ENCODE results near the gene NCF4. TPM values are rescaled to one million over a fixed set of nuclear protein-coding genes. Genes with fewer than 3 reads are reported as not detected.

Gene NCF4
- total and polyA plus RNA-seq, 2 donors (not counting 1 experiment from before 2014, with no cell fraction given): 118 to 175 TPM

DNA sequence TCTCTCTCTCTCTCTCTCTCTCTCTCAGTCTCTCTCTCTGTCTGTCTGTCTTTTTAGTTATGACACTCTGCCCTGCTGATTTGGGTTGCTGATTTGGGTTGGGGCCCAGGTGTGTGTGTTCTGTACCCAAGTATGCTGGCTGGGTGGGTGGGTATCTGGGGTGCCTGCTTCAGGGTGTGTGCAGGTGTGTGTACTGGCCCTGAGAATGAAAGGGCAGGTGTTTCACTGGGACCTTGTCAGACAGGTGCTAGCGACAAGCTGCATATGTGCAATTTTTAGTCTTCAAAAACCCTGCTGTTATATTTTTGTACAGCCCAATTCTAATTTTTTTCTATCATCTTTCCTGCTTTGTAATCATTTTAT is 53.6 kb downstream of the NCF4 start:
- Histone ChIP-seq H3K4me1 (ENCODE audit: control insufficient read depth in 2 of 2, insufficient read depth in 2 of 2, low read length in 2 of 2) (peaks cover 14 to 19% of the 10 kb centered on the region in 2 donors), H3K9ac (ENCODE audit: low read length) (peak overlapping the region; percentile 88), H4K20me1 (ENCODE audit: control insufficient read depth, insufficient read depth, low read length, poor library complexity, severe bottlenecking) (peaks cover 12% of the 10 kb centered on the region), H3K9me3 (ENCODE audit: control extremely low read depth in 1 of 3, control insufficient read depth in 2 of 3, insufficient read depth in 1 of 3, low read length in 2 of 3) (peaks cover 0 to 3% (median 0%) of the 10 kb centered on the region in 3 donors), H3K27ac (ENCODE audit: low read length in 2 of 2) (peak overlapping the region; percentile 87 to 91), H2AFZ (ENCODE audit: insufficient read depth, low read depth, low read length, poor library complexity, severe bottlenecking) (peak overlapping the region; percentile 79), H3K27me3 (replicated peaks in 1 of 4; ENCODE audit: control extremely low read depth in 1 of 4, control insufficient read depth in 3 of 4, insufficient read depth in 4 of 4, low read length in 3 of 4) (no peaks in the 10 kb centered on the region), H3K36me3 (replicated peaks in 1 of 2; ENCODE audit: control extremely low read depth in 1 of 2, control insufficient read depth in 1 of 2, extremely low read depth in 1 of 2, insufficient read depth in 2 of 2, low read length in 1 of 2) (peaks cover 0 to 9% of the 10 kb centered on the region in 2 experiments), H3K4me2 (replicated peaks; ENCODE audit: low read depth, low read length, poor library complexity, severe bottlenecking) (peak overlapping the region; percentile 86), H3K4me3 (ENCODE audit: control extremely low read depth in 1 of 5, extremely low read depth in 1 of 5, insufficient read depth in 1 of 5, low read depth in 2 of 5, low read length in 4 of 5) (peak overlapping the region; percentile 61 to 77 (median 76)), H3K79me2 (ENCODE audit: control insufficient read depth, insufficient read depth, low read length) (peaks cover 57% of the 10 kb centered on the region)
- WGBS (ENCODE audit: insufficient coverage): no CpG with 5 or more reads among the region's 1 CpG
- no peaks in the 10 kb centered on the region for H3K9me3 Mint-ChIP-seq (ENCODE audit: insufficient read depth)
- peaks cover 3% of the 10 kb centered on the region for H3K27me3 Mint-ChIP-seq
- TF ChIP-seq, protein P1, sequence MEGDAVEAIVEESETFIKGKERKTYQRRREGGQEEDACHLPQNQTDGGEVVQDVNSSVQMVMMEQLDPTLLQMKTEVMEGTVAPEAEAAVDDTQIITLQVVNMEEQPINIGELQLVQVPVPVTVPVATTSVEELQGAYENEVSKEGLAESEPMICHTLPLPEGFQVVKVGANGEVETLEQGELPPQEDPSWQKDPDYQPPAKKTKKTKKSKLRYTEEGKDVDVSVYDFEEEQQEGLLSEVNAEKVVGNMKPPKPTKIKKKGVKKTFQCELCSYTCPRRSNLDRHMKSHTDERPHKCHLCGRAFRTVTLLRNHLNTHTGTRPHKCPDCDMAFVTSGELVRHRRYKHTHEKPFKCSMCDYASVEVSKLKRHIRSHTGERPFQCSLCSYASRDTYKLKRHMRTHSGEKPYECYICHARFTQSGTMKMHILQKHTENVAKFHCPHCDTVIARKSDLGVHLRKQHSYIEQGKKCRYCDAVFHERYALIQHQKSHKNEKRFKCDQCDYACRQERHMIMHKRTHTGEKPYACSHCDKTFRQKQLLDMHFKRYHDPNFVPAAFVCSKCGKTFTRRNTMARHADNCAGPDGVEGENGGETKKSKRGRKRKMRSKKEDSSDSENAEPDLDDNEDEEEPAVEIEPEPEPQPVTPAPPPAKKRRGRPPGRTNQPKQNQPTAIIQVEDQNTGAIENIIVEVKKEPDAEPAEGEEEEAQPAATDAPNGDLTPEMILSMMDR (IDR thresholded peaks at IDR 0.05): no peak
- TF ChIP-seq EZH2 (IDR thresholded peaks at IDR 0.05; ENCODE audit: borderline replicate concordance, insufficient read depth, low read depth, low read length, poor library complexity, severe bottlenecking): no peak
- peaks cover 40% of the 10 kb centered on the region for H3K4me1 Mint-ChIP-seq
- H3K4me3 Mint-ChIP-seq: peak overlapping the region; percentile 93
- peak overlapping the region; percentile 90 for H3K27ac Mint-ChIP-seq
- intact Hi-C loops (cut with micrococcal nuclease): no loop called here
- ChIA-PET POLR2A (interaction anchor here (1.1 to 1.3 kb wide), 2 partner anchors 53 to 385 kb away, joined by 3 to 8 read pairs; partner anchors contain the start of genes EIF3D and NCF4), CTCF (interaction anchor here (0.6 to 3.6 kb wide), 3 partner anchors 53 to 1505 kb away, joined by 3 to 30 read pairs (median 6); partner anchors contain the start of gene NCF4)
- DNase-seq (no peak), ATAC-seq (ENCODE audit: low read depth) (no peak)

DNA sequence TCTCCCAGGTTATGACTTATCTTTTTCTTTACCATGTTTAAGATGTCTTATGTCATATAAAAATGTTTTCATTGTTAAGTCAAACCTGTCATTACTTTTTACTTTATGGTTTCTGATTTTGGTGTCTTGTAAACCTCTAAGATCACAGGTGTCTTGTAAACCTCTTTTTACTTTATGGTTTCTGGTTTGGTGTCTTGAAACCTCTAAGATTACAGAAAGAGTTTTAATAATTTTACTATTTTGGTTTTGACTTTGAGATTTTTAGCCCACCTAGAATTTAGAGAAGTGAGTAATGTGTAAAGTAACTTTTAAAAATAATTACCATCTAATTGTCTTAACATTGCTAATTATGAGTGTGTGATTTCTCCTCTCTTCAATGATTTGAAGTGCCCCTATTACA is 55.2 kb downstream of the NCF4 start:
- H3K4me3 Mint-ChIP-seq: peak overlapping the region; percentile 27
- H3K27ac Mint-ChIP-seq: no peak overlapping the region
- peaks cover 72% of the 10 kb centered on the region for H3K79me2 ChIP-seq (ENCODE audit: control insufficient read depth, insufficient read depth, low read length)
- DNase-seq: no peak
- TF ChIP-seq, protein P1 (IDR thresholded peaks at IDR 0.05): no peak
- no peak for TF ChIP-seq EZH2 (IDR thresholded peaks at IDR 0.05; ENCODE audit: borderline replicate concordance, insufficient read depth, low read depth, low read length, poor library complexity, severe bottlenecking)
- H3K9me3 ChIP-seq (ENCODE audit: control extremely low read depth in 1 of 3, control insufficient read depth in 2 of 3, insufficient read depth in 1 of 3, low read length in 2 of 3): peaks cover 0 to 3% (median 0%) of the 10 kb centered on the region in 3 donors
- POLR2A ChIA-PET: no interaction called here
- peaks cover 0 to 19% of the 10 kb centered on the region in 2 experiments for H3K36me3 ChIP-seq (replicated peaks in 1 of 2; ENCODE audit: control extremely low read depth in 1 of 2, control insufficient read depth in 1 of 2, extremely low read depth in 1 of 2, insufficient read depth in 2 of 2, low read length in 1 of 2)
- intact Hi-C loops (cut with micrococcal nuclease): no loop called here
- H3K4me2 ChIP-seq (replicated peaks; ENCODE audit: low read depth, low read length, poor library complexity, severe bottlenecking): no peak overlapping the region
- ATAC-seq (ENCODE audit: low read depth): no peak
- peaks cover 24% of the 10 kb centered on the region for H4K20me1 ChIP-seq (ENCODE audit: control insufficient read depth, insufficient read depth, low read length, poor library complexity, severe bottlenecking)
- no peak overlapping the region for H2AFZ ChIP-seq (ENCODE audit: insufficient read depth, low read depth, low read length, poor library complexity, severe bottlenecking)
- H3K9ac ChIP-seq (ENCODE audit: low read length): no peak overlapping the region
- CTCF ChIA-PET: interaction anchor here (3.6 kb wide), 1 partner anchor 59 kb away, joined by 30 read pairs; no protein-coding TSS in a partner anchor
- H3K4me3 ChIP-seq (ENCODE audit: control extremely low read depth in 1 of 5, extremely low read depth in 1 of 5, insufficient read depth in 1 of 5, low read depth in 2 of 5, low read length in 4 of 5): no peak overlapping the region
- peaks cover 18 to 21% of the 10 kb centered on the region in 2 donors for H3K4me1 ChIP-seq (ENCODE audit: control insufficient read depth in 2 of 2, insufficient read depth in 2 of 2, low read length in 2 of 2)
- no peak overlapping the region for H3K27ac ChIP-seq (ENCODE audit: low read length in 2 of 2)
- H3K4me1 Mint-ChIP-seq: peaks cover 53% of the 10 kb centered on the region
- no peaks in the 10 kb centered on the region for H3K27me3 ChIP-seq (replicated peaks in 1 of 4; ENCODE audit: control extremely low read depth in 1 of 4, control insufficient read depth in 3 of 4, insufficient read depth in 4 of 4, low read length in 3 of 4)
- no peaks in the 10 kb centered on the region for H3K9me3 Mint-ChIP-seq (ENCODE audit: insufficient read depth)
- peaks cover 3% of the 10 kb centered on the region for H3K27me3 Mint-ChIP-seq

All from B cell (primary cell).